Stimulated activated CD8-positive, alpha-beta memory T cell treated with anti-CD3 and anti-CD28 coated beads, Interleukin-15, amount 100 ng/mL, for 24 hours (primary cell): Measurements from ENCODE around the gene LRRC28.

Experiments used
- DNase-seq: peaks from one replicate; pipeline ENCODE4 v3.0.0-alpha.2; 2020; ENCODE audit warnings: low read depth

LRRC28 gene

GRCh38 chr15:99421172-99421656, 169.9 kb downstream of the LRRC28 start:
- no peak for DNase-seq

DNA sequence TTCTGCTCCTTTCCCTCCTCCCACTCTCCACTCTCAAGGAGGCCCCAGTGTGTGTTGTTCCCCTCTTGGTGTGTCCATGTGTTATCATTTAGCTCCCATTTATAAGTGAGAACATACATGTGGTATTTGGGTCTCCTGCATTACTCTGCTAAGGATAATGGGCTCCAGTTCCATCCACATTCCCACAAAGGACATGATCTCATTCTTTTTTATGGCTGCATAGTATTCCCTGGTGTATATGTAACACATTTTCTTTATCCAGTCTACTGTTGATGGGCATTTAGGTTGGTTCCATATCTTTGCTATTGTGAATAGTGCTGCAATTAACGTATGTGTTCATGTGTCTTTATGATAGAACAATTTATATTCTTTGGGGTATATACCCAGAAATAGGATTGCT, 170.5 kb downstream of the LRRC28 start:
- DNase-seq: no peak

- DNase-seq: no peak
Observed at GRCh38 chr15:99423186-99424130, 172.2 kb downstream of the LRRC28 start.

DNA sequence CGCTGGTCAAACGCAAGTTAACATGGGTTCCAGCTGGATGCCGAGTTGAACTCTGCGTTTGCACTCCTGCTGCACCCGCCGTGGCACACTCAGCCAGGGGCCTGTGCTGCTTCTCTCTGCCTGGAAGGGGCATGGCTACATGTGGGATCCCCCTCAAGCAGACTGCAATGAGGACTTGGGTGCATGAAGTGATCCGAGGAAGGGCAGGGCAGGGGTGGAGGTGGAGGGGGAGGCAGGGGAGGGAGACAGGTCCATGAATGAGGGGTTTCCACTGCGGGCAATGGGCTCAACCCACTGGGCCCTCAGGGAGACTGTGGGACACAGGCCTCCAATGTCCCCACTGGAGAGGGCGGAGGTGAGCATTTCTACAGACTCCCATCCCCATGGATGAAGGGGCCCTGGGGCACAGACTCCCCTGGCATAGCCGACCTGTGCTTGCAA, 172.9 kb downstream of the LRRC28 start:
- no peak for DNase-seq

DNA sequence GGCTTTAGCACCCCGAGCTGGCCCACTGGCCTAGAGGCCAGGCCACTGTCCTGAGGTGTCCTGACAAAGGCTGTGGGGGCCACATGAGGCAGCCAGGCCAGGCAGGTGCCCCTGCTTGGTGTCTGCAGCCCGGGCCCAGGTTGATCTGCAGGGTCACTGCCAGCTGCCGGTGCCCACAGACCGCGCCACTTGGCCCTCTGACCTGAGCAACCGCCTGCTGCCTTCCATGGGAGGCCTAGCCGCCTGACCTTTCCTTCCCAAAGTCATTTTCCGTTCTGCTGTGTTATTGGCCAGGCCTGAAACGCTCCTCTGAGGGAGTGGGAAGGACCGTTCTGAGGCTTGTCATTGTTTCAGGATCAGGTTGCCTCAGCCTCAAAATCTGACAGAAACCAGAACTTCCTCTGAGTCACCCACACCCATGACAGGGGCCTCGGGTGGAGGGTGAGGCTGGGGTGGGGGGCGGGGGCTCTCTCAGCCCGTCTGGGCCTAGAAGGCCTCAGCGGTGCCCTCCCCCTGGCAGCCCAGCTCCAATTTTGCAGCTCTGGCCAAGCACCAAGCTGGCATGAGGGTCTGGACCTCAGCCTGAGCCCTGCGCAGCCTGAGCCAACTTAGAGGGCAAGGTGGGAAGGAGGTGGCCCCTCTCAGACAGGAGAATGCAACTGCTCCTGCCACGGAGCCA, 173.8 kb downstream of the LRRC28 start:
- peak; percentile 14 for DNase-seq

GRCh38 chr15:99425657-99426301, 174.5 kb downstream of the LRRC28 start:
- DNase-seq: no peak

GRCh38 chr15:99426431-99427105, 175.3 kb downstream of the LRRC28 start:
- no peak for DNase-seq

- DNase-seq: no peak
Observed at GRCh38 chr15:99427210-99427609, 175.9 kb downstream of the LRRC28 start.

DNA sequence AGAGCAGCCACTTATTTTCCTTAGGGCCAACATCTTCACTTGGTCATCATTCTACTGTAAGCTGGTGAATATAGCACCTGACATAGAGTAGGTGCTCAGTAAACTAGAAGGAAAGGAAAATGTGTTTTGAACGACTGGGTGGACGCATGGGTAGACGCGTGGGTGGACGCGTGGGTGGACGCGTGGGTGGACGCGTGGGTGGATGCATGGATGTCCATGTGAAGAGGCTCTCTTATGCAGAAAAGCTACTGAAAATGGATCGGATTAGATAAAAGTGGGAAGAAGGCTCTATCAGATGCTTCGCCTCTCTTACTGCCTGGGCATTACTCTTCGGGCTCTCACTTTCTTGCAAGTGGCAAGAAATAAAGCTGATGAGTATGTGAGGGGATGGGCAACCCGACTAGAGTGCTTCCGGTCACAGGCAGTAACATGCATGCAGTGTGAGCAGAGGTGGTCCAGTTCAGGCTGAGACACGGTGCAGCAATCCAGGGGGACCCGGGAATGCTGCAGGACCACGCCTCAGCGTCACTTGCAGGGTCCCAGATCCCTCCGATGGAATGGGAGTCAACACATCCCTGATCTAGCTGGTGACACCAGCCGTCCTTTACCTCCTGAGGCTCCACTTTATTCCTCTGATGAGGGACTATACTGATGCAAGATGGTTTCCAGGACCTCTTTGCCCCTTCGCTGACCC, 176.5 kb downstream of the LRRC28 start:
- no peak for DNase-seq

- no peak for DNase-seq
Observed at GRCh38 chr15:99429681-99430081, 178.4 kb downstream of the LRRC28 start.

DNA sequence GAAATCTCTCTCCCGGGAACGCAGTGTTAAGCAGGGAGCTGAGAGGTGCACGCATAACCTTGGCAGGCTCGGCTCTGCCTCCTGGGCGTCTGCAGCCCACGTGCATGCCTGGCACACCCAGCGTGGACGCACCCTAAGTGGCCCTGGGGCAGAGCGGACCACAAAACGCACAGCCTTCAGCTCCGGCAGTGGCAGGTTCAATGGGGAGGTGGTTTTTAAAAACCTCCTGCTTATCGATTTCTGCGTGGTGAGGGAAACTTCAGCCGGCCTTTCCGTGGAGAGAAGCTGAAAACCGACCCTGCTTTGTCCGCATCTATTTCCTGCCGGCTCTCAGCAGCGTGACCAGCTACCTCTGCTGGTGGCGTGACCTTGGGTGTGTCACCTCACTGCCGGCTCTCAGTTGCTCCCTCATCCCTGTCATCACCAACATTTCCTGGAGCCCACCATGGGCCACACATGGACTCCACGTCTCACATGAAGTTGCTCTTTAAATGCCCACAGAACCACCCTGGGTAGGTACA, 179.7 kb downstream of the LRRC28 start:
- no peak for DNase-seq

DNA sequence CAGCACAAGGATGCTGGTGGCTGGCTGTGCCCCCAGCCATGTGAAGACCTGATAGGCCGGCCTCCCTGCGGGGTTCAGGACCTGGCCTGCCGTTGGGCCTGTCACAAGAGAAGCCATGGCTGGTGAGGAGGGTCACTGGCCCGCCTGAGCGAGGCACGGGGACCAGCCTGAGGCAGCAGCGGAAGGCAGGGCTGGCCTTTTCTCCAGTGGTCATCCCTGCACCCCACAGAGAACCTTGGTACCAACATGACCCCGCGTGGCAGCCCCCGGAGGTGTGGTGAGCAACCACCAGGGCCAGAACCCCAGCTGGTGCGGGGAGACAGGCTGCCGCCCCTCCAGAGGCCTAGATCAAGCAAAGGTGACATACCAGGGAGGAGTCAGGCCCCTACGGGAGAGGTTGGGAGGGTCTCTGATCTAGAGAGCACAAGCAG, 180.4 kb downstream of the LRRC28 start:
- DNase-seq: no peak

- DNase-seq: no peak
Observed at GRCh38 chr15:99432271-99433025, 181.2 kb downstream of the LRRC28 start.

GRCh38 chr15:99433026-99433756, 181.9 kb downstream of the LRRC28 start:
- DNase-seq: no peak

DNA sequence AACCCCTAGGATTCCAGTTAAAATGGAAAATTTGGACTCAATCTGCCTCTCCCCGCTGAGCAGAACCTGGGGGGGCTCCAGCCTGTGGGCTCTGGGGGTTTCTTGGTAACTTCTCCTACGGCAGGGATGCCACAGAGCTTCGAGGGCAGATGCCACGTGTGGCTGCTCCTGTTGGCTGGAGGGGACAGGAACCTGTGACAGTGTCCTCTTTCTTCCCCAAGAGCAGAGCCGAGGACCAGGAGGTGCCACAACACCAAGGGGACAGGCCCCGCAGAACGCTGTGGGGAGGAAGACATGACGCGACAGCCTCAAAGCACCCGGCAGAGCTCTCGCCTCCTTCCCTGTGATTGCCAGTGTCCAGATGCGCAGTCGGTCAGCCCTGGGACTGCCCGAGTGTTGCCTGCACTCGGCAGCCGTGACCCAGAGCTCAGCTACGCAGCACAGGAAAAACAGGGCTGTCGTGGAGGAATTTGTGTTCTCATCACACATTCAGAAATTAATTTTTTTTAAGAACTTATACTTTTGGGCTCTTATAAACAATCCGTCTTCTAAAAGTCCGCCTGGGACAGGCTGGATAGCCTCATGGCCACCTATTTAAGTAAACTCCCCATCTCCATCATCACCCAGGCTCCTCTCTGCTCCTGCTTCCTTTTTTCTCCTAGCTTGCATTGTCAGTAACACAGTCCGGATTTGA, 182.6 kb downstream of the LRRC28 start:
- no peak for DNase-seq

DNA sequence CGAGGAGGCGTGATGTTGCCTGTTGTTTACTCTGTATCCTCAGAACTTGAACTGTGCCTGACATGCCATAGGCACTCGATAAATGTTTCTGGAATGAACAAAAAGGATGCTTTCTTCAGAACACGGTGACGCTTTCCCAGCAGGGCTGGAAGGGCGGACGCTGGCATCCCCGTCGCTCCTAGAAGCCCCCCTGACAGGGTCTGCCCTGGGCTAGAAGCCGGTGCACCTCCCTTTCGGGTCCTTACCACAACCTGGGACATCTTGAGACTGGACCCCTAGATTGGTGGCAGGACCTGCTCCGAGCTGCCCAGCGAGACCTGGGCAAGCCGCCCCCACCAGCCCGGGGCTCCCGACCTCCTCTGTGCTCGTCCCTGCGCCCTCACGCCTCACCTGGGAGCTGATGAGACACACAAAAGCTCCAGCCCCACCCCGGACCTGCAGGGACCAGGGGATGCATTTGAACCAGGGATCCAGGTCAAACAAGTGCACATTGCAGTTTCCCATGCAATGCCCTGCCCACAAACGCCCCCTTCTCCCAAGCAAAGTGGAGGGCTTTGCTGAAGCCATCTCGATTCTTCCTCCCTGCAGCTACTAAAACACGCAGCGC, 183.3 kb downstream of the LRRC28 start:
- DNase-seq: no peak

DNA sequence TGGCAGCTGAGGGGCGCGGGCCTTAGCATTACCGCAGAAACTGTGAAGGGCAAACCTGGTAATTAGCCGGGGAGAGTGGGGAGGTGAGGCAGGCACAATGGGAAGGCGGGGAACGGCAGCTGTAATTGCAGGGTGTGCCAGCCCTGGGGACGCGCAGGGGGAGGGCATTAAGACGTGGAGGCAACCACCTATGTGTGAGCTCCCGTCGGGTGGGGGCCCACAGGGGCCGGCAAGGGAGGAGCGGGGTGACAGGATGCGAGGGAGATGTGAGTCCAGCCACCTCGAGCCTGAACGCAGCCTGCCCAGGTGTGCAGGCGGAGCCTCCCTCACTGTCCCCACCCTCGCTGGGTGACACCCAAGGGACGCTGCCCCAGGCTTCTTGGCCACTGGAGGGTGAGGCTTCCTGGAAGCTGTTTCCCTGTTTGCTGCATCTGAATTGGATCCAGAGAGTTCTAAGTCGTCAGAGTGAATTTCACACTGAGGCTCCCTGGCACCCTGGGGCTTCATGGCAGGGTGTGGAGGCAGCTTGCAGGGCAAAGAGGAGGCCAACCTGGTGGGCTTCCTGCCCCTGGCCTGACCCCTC, 183.9 kb downstream of the LRRC28 start:
- DNase-seq: no peak

- DNase-seq: no peak
Observed at GRCh38 chr15:99435877-99436541, 184.7 kb downstream of the LRRC28 start.
